Stimulated activated CD4-positive, alpha-beta T cell treated with anti-CD3 and anti-CD28 coated beads, Interleukin-12 subunit alpha, Interleukin-12 subunit beta, amount 100 ng/mL, for 24 hours (primary cell): ENCODE measurements around the gene DPY19L2.
"Not testable (repeated sequence)": the region's sequence is repeated elsewhere in the genome, so short reads cannot be mapped to it uniquely, and the experiment has no call there.

Source experiments
- DNase-seq, 2 experiments: peaks; one replicate each; pipeline ENCODE4 v3.0.0-alpha.2; 2020; ENCODE audit warnings: low read depth in 2 of 2

Gene DPY19L2

GRCh38 chr12:63663005-63663404 is 5.3 kb downstream of the DPY19L2 start:
- DNase-seq, result not testable (repeated sequence)

- DNase-seq, result not testable (repeated sequence)
Observed at GRCh38 chr12:63658501-63658900, 9.8 kb downstream of the DPY19L2 start.

- not testable (repeated sequence) for DNase-seq
Observed at GRCh38 chr12:63656407-63656806, 11.9 kb downstream of the DPY19L2 start.

- DNase-seq, result not testable (repeated sequence)
Observed at GRCh38 chr12:63655543-63656257, 12.6 kb downstream of the DPY19L2 start.

- not testable (repeated sequence) for DNase-seq
Observed at GRCh38 chr12:63654481-63654880, 13.8 kb downstream of the DPY19L2 start.

GRCh38 chr12:63649517-63649916 is 18.8 kb downstream of the DPY19L2 start:
- DNase-seq, result not testable (repeated sequence)

- DNase-seq, result not testable (repeated sequence)
Observed at GRCh38 chr12:63643381-63644140, 24.7 kb downstream of the DPY19L2 start.

GRCh38 chr12:63624258-63624657 is 44.0 kb downstream of the DPY19L2 start:
- DNase-seq, result not testable (repeated sequence)

GRCh38 chr12:63615544-63615943 is 52.7 kb downstream of the DPY19L2 start:
- DNase-seq, result not testable (repeated sequence)

- not testable (repeated sequence) for DNase-seq
Observed at GRCh38 chr12:63611285-63611684, 57.0 kb downstream of the DPY19L2 start.

- DNase-seq, result not testable (repeated sequence)
Observed at GRCh38 chr12:63609281-63609680, 59.0 kb downstream of the DPY19L2 start.

GRCh38 chr12:63604985-63605384 is 63.3 kb downstream of the DPY19L2 start:
- not testable (repeated sequence) for DNase-seq

GRCh38 chr12:63594828-63595227 is 73.5 kb downstream of the DPY19L2 start:
- DNase-seq, result not testable (repeated sequence)

- not testable (repeated sequence) for DNase-seq
Observed at GRCh38 chr12:63584426-63584825, 83.9 kb downstream of the DPY19L2 start.

- DNase-seq, result not testable (repeated sequence)
Observed at GRCh38 chr12:63583289-63583688, 85.0 kb downstream of the DPY19L2 start.

- not testable (repeated sequence) for DNase-seq
Observed at GRCh38 chr12:63577631-63578030, 90.7 kb downstream of the DPY19L2 start.

- DNase-seq, result not testable (repeated sequence)
Observed at GRCh38 chr12:63572038-63572437, 96.3 kb downstream of the DPY19L2 start.

GRCh38 chr12:63558445-63558844 is 109.8 kb downstream of the DPY19L2 start:
- not testable (repeated sequence) for DNase-seq

- not testable (repeated sequence) for DNase-seq
Observed at GRCh38 chr12:63551397-63551796, 116.9 kb downstream of the DPY19L2 start.

- not testable (repeated sequence) for DNase-seq
Observed at GRCh38 chr12:63549034-63549433, 119.3 kb downstream of the DPY19L2 start.

GRCh38 chr12:63545298-63545916 is 122.9 kb downstream of the DPY19L2 start:
- not testable (repeated sequence) for DNase-seq

- DNase-seq, result not testable (repeated sequence)
Observed at GRCh38 chr12:63538656-63539055, 129.6 kb downstream of the DPY19L2 start.
